ENCODE results near the gene GATD1.

- TF ChIP-seq CTCF (IDR thresholded peaks at IDR 0.05) (no peak), POLR2A (IDR thresholded peaks at IDR 0.05) (no peak)
Observed at GRCh38 chr11:799641-800316, 22.5 kb upstream of the GATD1 start.
